CD4-positive, alpha-beta T cell treated with Interferon alpha-2 for 1 hour (primary cell): ENCODE results near the gene SESN3.
"Not testable (repeated sequence)": the region's sequence is repeated elsewhere in the genome, so short reads cannot be mapped to it uniquely, and the experiment has no call there.

ENCODE experiments used
- DNase-seq, 2 donors: peaks; one replicate each; pipeline ENCODE4 v3.0.0-alpha.2; 2020 to 2022

The SESN3 gene

GRCh38 chr11:95251896-95252295 lies 20.9 kb upstream of the SESN3 start:
- DNase-seq = not testable (repeated sequence)

- no peak for DNase-seq
These were observed 17.9 kb upstream of the SESN3 start for GRCh38 chr11:95248666-95249467.

GRCh38 chr11:95247883-95248282 lies 16.9 kb upstream of the SESN3 start:
- no peak for DNase-seq

- DNase-seq = no peak
These were observed 16.2 kb upstream of the SESN3 start for GRCh38 chr11:95247127-95247684.

GRCh38 chr11:95245581-95245980 lies 14.6 kb upstream of the SESN3 start:
- DNase-seq = no peak

- DNase-seq = peak in 1 of 2 donors; percentile 22
These were observed 14.0 kb upstream of the SESN3 start for GRCh38 chr11:95245038-95245437.

- DNase-seq = no peak
These were observed 12.7 kb upstream of the SESN3 start for GRCh38 chr11:95243673-95244072.

- no peak for DNase-seq
These were observed 12.0 kb upstream of the SESN3 start for GRCh38 chr11:95242845-95243605.

GRCh38 chr11:95242091-95242844 lies 11.3 kb upstream of the SESN3 start:
- no peak for DNase-seq

GRCh38 chr11:95241681-95242081 lies 10.7 kb upstream of the SESN3 start:
- no peak for DNase-seq

- DNase-seq = no peak
These were observed 9.1 kb upstream of the SESN3 start for GRCh38 chr11:95239871-95240649.

- DNase-seq = peak in 1 of 2 donors; percentile 3
These were observed 1.7 kb upstream of the SESN3 start for GRCh38 chr11:95232666-95233065.

GRCh38 chr11:95231881-95232605 lies 1.0 kb upstream of the SESN3 start:
- DNase-seq = peak; percentile 76 to 79

GRCh38 chr11:95230810-95231126 lies 234 bp downstream of the SESN3 start:
- no peak for DNase-seq

- peak in 1 of 2 donors; percentile 28 for DNase-seq
These were observed 801 bp downstream of the SESN3 start for GRCh38 chr11:95229993-95230809.

GRCh38 chr11:95229199-95229992 lies 1.6 kb downstream of the SESN3 start:
- peak in 1 of 2 donors; percentile 24 for DNase-seq

GRCh38 chr11:95228081-95228749 lies 2.8 kb downstream of the SESN3 start:
- no peak for DNase-seq

GRCh38 chr11:95227060-95227459 lies 3.9 kb downstream of the SESN3 start:
- peak in 1 of 2 donors; percentile 28 for DNase-seq

- DNase-seq = no peak
These were observed 8.2 kb downstream of the SESN3 start for GRCh38 chr11:95222817-95223216.
